AG20443 (cell line): ENCODE measurements around the gene EDN3.

Source experiments
- DNase-seq: peaks from one replicate; pipeline ENCODE4 v3.0.0; 2012; ENCODE audit warnings: low spot score, mixed read lengths

Gene EDN3, protein sequence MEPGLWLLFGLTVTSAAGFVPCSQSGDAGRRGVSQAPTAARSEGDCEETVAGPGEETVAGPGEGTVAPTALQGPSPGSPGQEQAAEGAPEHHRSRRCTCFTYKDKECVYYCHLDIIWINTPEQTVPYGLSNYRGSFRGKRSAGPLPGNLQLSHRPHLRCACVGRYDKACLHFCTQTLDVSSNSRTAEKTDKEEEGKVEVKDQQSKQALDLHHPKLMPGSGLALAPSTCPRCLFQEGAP

DNA sequence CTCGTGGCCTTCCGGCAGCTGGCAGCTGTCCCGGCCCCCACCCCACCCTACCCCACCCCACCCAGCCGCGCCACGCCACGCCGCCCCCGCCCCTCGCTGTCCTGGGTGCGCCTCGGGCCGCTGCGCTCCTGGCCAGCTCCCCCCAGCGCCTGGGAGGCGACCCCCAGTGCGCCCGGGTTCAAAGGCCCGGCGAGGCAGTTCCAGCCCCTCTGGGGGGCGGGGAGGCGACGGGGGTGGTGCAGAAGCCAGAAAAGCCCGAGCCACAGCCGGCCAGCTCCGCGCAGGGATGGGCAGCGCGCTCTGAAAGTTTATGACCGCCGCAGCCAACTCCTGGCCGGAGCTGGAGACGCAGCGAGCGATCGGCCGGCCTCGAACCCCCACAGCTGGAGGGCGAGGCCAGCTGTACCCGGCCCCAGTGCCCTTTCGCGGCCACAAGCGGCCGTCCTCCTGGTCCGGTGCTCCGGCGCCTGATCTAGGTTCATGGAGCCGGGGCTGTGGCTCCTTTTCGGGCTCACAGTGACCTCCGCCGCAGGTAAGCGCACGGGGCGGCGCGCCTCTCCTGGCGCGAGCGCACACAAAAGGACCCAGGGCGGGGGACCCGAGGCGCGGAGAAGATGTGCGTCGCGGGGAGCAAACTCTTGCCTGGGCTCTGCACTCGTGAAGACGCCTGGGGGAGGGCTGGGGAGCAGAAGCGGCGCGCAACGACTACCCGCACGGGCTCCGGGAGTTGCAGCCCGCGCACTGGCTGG lies at the start of gene EDN3:
EDN3 (plus strand) TSS at position 279 of the 749 bp plus-strand sequence; CDS start at position 481, 202 bp downstream.
- DNase-seq = no peak

DNA sequence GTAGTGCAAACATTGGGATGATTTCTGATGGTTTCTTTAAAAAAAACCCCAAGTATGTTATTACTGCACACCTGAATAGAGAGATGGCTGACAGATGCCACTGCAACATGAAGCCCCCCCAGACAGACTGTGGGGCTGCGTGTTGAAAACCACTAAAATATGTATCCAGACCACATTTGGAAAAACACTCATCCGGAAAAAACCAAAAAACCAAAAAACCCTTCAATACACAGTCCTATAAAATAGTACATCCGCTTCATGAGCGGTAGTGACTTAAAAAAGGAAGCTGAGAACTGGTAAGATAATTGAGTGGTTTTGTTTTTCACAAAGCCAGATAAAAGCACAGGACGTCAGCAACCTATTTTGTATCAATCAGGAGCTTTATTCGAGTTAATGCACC lies 47.1 kb upstream of the EDN3 start:
- no peak for DNase-seq

DNA sequence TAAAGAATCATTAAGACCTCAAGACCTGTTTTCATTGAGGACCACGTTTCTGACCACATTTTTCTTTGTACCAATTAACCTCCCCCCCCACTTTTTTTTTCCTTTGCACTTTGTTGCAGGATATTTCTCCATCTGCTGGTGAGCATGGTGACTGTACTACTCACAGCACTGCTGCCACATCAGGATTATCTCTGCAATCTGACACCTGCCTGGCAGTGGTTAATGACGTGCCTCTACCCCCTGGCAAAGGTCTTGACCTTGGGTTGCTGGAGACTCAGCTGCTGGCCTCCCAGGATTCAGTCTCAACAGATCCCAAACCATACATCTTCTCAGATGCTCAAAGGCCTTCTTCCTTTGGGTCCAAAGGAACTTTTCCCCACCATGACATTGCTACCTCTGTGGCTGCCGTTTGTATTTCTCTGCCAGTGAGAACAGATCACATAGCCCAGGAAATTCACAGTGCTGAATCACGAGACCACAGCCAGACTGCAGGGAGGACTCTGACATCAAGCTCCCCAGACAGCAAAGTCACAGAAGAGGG lies 46.6 kb upstream of the EDN3 start:
- DNase-seq = no peak

DNA sequence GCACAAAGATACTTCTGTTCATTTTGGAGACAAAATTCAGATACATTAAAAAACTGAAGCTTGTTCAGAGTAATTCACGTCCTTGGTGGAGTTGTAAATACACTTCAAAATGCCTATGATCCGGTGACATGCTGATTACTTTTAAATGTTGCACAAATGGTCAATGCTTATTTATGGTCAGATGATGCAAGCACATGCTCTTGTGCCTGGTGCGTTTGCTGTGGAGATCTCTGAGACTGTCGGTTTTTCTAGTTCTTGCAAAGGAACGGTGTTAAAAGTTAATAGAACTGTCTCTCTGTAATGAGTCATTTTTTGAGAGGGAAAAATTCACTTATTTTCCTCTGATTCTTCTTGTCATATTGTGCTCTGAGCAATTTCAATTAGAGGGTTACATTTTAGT lies 45.2 kb upstream of the EDN3 start:
- no peak for DNase-seq

DNA sequence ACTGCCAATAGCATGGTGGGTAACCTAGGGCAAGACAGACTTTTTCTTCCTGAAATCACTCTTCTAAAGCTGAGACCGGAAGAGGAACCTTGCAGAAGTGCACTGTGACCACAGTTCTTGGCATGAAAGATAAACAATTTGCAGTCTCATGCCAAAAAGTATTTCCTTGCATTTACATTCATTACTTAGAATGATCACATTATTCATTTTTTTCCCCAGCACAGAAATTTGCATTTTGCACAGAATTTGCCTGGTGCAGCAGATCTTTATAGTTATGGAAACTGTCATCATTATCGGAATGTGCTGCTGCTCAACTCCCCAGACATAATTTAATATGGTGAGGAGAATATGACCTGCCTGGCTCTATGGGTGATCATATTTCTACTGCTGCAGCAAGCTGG lies 42.2 kb upstream of the EDN3 start:
- DNase-seq = no peak

DNA sequence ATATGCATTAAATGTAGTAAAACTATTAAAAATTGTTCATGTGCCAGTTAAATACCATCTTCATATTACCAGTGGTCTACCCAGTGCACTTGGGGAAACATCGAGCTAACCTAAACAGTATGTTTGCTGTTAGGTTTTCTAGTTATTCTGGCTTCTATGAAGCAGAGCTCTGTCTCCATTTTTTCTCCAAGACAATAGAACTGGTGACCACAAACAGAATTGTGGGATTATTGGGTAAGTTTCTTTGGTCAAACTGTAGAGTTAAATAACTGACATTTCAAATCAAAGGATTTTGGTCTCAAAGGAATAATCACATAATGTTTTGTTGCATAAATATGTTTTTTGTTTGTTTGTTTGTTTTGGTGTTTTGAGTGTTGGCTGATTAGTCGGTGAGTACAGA lies 40.5 kb upstream of the EDN3 start:
- no peak for DNase-seq

DNA sequence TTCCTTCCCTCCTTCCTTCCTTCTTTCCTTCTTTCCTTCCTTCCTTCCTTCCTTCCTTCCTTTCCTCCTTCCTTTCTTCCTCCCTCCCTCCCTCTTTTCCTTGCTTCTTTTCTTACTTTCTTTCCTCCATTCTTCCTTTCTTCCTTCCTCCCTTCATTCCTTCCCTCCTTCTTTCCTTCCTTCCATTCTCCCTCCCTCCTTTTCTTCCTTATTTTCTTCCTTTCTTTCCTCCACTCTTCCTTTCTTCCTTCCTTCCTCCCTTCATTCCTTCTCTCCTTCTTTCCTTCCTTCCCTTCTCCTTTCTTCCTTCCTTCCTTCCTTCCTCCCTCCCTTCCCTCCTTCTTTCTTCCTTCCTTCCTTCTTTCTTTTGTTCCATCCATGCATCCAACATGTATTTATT lies 35.1 kb upstream of the EDN3 start:
- DNase-seq = no peak

DNA sequence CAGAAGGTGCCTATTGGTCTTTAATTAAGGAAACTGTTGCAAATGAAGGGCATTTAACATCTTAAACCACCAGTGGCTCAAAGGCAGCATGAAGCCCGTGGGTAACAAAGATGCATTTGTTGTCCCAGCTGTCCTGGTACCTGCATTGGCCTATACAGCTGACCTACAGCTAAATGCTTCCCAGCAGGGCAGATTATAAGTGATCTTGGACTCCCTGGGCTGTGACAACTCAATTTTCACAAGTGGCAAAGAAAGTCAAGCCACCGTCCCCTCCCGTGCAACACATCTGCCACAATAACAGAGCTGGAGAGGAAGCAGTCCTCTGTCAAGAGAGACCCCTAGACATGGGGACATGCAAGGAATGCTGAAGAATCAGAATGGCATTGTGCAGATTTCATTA lies 31.5 kb upstream of the EDN3 start:
- no peak for DNase-seq

DNA sequence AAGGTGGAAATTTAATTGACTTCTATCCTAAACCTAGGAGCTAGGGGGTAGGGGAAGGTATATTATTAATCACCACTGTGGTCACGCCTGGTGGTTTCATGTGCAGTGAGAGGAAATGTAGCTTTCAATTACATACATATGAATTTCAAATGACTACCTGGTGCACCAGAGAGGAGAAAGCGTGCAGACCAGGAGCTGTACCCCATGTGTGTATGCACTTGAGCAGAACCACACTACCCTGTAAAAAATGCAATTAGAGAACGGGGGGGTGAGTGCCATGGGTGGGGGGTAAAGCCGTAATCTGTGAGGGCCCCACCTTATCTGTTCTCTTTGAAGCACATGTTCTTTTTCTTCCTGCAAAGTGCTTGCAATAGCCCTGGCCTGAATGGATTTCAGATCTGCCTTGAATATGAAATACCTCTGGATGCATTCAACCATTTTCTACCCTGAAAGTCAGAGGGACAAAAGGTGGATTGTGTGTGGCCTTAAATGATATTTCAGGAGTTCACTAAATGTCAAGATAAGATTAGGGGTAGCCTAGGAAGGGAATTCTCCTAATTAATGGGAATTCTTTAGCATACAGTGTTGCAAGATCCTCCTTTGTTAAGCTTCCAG lies 30.9 kb upstream of the EDN3 start:
- DNase-seq = no peak

DNA sequence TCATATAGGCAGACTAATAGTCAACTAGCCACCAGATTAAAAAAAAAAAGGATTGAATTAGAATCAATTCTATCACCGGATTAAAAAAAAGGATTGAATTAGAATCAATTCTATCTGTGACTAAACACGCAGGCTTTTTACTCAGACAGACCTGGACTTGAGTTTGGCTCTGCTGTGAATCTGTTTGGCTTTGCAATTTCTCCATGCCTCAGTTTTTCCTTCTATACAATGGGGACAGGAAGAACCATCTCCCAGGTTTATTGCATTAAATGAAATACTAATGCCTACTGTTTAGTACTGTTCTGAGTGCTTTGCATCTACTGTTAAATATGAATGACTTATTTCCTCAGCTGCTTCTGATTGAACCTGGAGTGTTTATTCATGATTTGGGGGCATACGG lies 30.0 kb upstream of the EDN3 start:
- DNase-seq = no peak

DNA sequence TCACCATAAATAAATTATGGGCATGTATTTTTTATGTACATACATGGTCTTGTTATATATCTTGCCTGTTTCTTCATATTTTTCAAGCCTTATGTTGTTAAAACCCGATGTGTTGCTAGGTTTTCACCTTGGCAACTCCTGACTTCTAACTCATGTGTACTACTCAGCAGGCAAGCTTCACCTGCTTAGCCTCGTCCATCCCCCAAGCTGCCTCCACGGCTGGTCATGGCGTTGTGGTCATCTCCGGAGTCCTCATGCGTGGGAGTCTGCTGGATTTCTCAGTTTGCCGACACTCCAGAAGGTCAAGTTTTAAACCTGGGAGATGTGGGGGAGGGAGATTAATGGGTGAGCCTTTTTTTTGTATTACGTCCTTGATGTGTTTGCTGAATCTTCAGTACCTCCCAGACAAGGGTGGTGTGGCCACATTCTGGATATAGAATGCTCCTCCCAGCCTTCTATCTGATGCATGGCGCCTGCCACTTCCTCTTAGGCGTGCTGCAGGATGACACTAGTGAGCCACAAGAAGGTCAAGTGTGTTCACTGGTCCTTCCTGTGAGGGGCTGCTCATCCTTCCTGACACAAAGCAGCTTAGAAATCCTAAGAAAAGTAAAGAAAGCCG lies 26.6 kb upstream of the EDN3 start:
- DNase-seq = no peak

DNA sequence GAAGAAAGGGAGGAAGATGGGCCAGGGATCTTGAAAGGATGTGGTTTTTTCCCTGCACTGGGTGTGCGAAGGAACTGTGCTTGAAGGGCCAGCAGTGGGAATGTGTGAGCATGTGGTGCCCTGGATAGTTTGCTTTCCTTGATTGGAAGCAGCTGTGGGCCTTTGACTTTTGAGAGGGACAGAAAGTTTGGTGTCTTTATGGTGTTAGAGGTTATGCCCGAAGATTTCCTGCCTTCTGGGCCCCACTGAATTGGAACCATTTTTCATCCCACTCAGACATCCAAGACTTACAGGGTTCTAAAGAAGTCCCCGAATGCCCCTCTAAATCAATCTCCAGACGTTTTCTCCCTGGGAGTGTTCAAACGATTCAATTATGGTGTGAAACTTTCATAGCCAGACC lies 23.5 kb upstream of the EDN3 start:
- no peak for DNase-seq

DNA sequence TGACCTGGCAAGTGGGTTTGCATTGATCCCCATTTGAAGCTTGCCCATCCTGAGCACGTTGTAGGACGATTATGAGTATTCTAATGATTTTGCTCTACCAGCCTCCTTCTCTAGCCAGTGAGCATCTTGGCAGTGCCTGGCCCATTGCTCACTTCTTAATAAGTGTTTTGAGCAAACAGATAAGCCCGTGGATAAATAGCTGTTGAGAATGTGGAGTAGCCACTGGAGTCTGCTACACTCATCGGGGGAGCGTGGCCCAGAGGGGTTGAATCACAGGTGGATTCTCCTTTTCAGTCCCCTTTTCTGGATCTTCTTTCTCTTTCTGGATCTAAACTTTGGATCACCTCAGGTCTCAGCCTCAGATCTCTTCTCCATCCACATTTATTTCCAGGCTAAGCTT lies 15.9 kb upstream of the EDN3 start:
- no peak for DNase-seq

DNA sequence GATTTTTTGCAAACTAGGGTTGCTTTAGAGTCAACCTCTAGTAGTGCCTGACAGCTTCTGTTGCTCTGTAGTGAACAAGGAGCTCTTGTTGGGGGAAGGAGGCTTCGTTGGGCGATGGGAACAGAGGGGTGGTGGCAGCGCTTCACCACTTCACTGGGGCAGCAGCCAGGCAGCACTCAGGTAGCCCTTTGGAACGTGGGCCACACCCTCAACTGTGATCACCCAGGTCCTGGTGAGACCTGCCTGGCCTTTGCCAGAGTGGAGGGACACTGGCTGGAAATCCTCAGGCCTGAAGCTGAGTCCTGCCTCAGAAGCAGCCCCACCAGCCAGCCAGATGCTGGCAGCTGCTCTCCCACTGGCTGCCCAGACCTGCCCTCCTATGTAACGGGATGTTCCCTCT lies 10.4 kb upstream of the EDN3 start:
- no peak for DNase-seq

DNA sequence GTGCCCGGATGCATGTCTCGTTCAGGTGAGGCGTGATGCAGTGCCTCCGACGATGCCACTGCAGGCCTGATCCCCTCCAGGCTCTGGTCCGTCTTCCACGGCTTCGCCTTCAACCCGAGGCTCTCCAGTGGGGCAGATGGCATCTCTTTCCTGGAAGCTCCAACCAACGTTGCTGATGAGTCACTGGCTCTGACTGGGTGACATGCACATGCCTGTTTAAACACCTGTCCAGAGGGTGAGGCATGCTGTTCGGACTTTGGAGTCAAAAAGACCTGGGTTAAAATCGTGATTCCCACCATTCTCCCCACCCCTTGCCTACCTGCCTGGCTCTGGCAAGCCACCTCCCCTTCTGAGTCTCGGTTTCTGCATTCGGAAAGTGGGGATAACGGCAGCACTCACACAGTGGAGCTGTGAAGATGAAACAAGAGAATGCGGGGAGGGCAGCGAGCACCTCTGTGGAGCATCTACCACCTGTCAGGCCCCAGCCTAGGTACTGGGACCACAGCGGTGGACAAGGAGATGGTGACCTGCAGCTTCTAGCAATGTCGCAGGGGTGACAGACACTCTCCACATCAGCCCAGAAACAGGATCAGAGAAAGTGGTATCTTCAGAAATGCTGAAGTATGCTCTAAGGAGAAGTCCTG lies 8.5 kb upstream of the EDN3 start:
- DNase-seq = no peak

DNA sequence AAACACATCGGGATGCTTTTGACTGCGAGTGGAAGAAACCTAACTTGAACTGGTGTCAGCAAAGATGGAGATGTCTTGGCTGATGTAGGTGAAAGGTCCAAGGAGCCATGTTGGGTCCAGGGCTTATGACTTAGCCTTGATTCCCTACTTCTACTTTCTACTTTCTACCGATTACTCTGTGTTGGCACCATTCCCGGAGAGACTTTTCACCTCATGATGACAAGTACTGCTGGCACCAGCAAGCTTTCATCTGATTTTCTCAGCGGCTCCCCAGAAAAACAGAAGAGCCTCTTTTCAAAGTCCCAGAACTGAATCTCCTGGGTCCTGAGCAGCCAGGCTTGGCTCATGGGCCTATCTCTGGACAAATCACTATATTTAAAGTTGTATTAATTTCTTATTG lies 4.9 kb upstream of the EDN3 start:
- DNase-seq = no peak

DNA sequence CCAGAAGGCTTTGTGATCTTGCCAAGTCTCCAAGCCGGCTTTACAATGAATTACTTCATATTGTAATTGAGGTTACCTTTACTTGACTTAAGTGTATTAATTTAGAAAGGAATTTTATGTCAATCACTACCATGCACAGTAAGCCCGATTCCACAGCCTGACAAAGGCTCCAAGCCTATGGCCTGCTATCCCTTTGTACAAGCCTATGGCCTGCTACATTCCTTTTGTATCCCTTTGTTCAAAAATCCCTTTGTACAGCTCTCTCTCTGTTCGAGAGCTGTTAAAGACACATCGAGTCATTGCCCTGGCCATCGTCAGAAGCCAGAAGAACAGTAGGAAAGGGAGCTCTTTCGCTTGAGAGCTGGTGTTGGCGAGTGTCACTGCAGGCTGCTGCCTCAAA lies 2.7 kb upstream of the EDN3 start:
- DNase-seq = no peak

DNA sequence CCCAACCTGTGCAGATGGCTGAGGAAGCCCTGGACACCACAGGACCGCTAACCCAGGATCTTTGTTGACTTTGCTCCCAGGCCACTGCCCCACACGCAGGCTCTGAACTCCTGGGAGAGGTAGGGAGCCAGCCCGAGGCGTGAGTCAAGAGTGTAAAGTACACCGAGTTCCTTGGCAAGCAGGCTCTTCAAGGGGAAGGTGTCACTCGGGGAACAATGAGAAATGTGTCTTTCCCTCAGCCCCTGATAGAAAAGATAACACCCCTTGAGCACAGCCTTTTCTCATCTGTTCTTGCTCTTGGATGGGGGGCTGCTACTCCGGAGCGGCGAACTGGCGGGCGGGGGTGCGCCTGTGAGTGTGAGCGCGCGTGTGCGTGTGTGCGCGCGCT lies 472 bp upstream of the EDN3 start:
- DNase-seq = no peak

DNA sequence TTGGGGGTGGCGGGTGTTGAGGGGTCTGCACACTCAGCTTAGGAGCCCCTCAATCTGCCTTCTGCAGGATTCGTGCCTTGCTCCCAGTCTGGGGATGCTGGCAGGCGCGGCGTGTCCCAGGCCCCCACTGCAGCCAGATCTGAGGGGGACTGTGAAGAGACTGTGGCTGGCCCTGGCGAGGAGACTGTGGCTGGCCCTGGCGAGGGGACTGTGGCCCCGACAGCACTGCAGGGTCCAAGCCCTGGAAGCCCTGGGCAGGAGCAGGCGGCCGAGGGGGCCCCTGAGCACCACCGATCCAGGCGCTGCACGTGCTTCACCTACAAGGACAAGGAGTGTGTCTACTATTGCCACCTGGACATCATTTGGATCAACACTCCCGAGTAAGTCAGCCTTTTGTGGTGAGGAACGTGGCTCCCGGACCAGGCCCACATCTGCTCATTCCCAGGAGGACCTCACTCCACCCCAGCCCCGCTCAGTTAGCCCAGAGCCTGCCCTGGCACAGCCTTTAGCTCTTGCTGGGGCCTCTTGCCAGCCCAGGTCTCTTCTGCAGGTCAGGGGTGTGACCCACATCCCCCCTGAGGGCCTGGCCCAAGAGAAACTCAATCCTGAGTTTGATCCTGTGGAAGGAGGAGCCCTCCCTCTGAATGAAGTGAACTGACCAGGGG lies 1.1 kb downstream of the EDN3 start:
- DNase-seq = no peak

DNA sequence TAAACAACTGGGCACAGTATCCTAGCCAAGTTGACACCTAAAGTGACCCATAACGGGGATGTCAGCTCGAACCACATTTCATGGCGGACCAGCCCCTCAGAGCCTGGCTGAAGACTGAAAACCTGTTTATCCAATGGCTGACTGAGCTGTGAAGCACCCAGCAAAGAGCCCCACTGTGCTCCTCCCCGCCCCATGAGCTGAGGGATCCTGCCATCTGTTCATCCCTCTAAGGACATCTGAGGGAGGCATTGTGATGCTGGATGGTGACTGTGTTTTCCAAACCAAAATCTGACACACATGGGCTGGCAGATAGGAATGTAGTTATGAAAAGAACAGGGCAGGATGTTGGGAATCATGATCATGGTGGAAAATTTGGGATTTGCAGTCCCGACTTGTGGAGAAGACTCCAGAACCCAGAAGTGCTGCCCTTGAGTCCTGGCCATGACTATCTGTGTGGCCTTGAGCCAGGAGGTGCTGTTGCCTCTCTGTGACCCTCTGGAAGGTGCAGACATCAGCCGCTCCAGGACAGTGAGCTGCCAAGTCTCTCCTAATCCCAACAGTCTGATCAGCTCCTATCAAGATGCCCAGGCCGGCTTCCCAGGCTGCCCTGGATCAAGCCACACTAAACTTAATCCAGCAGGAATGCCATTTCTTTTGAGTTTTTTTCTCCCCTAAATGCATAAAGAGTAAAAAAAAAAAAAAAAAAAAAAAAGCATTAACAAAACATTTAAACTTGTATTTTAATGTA lies 5.7 kb downstream of the EDN3 start:
- no peak for DNase-seq

DNA sequence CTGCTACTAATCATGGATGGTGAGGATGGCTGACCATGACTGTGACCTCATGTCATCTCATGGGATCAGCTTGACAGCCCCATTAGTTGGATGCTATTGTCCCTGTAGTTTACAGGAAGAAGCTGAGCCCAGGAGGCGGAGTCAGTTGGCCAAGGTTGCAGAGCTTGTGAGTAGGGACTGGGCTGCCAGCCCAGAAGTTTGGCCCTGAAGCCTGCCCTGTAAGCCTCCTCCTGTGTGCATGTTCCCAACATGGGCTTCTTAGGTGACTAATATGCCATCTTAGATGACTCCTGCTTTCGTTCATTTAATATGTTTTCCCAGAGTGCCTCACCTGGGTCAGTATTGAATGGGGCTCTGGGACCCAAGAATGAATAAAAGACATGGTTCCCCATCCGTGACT lies 6.9 kb downstream of the EDN3 start:
- no peak for DNase-seq
